K562 (cell line): Measurements from ENCODE around the gene APOM. TPM values are rescaled to one million over a fixed set of nuclear protein-coding genes. Genes with fewer than 3 reads are reported as not detected.

ENCODE experiments used
- CC2D1A ChIP-seq: fragments of 450-650 bp; IDR thresholded peaks from 2 replicates; pipeline ENCODE4 v1.6.1; 2017; ENCODE audit warnings: mild to moderate bottlenecking
- HES1 ChIP-seq: fragments of 450-650 bp; IDR thresholded peaks from 2 replicates; pipeline ENCODE4 v1.6.1; 2016; ENCODE audit warnings: low read depth, mild to moderate bottlenecking, moderate library complexity
- MAX ChIP-seq: sonication (generic); formaldehyde crosslinking; IDR thresholded peaks from 2 replicates; pipeline ENCODE4 v1.9.0; 2022; ENCODE audit warnings: mild to moderate bottlenecking, missing genetic modification reagents
- MXD1 ChIP-seq: fragments of 250-450 bp; sonication (Bioruptor Pico); IDR thresholded peaks from 2 replicates; pipeline ENCODE4 v1.8.0; 2021; ENCODE audit warnings: borderline replicate concordance, mild to moderate bottlenecking, moderate library complexity; ENCODE audit not compliant: poor library complexity, severe bottlenecking
- ZBTB40 ChIP-seq, 2 experiments: fragments of 450-650 bp in 1 of 2; sonication (generic) in 1 of 2; formaldehyde crosslinking in 1 of 2; IDR thresholded peaks; 2 replicates each; pipeline versions ENCODE4 v1.7.1 to v1.9.0; 2016 to 2022; ENCODE audit warnings: inconsistent platforms in 1 of 2, mild to moderate bottlenecking in 1 of 2, missing genetic modification reagents in 1 of 2
- polyA plus RNA-seq, 8 experiments: library from polyadenylated mRNA; depleted of rRNA in 4 of 8; stranded (reverse) in 5 of 8; unstranded in 3 of 8; fragments of >200 nt; fragmentation: Nextera tagmentation in 2 of 8; fragmentation: Illumina TruSeq in 1 of 8; extraction: Ambion mirVana in 2 of 8; extraction: Trizol in 1 of 8; gene quantifications; 2 replicates each; pipeline versions ENCODE4 v1.2.1 to v1.2.3, GENCODE V29; 2011 to 2014; ENCODE audit warnings: inconsistent platforms in 1 of 8, missing spikeins in 1 of 8
- total RNA-seq, 7 experiments: library from RNA; depleted of rRNA in 6 of 7; stranded (reverse); fragments of >200 nt in 6 of 7; fragmentation: Illumina TruSeq in 2 of 7; extraction: Trizol in 2 of 7; gene quantifications; 2 replicates each; pipeline versions ENCODE4 v1.2.1 to v1.2.3, GENCODE V29; 2011 to 2021; ENCODE audit warnings: low replicate concordance in 1 of 7

Gene APOM
- total and polyA plus RNA-seq, 9 of the 15 experiments (the other 6 are each of a cell fraction or from before 2014, with no cell fraction given), result 5.7 to 24.3 (median 10.4) TPM

GRCh38 chr6:31690231-31691077 is 34.8 kb downstream of the APOM start (continued):
- TF ChIP-seq ZBTB40 (IDR thresholded peaks at IDR 0.05), result peak; percentile 34; the same call in 1 of the 2 replicates
- TF ChIP-seq ZBTB40 (CRISPR knock-in tag; IDR thresholded peaks at IDR 0.05), result no peak
- no peak for TF ChIP-seq MXD1 (CRISPR knock-in tag)
- TF ChIP-seq HES1, result peak; percentile 70
- no peak for TF ChIP-seq MAX (CRISPR knock-in tag)
- TF ChIP-seq CC2D1A, result peak; percentile 61; the same call in 1 of the 2 replicates
